GM10266 (cell line): Measurements from ENCODE around the gene TMEM269.

Experiments
- DNase-seq: peaks from one replicate; pipeline ENCODE4 v3.0.0; 2012; ENCODE audit errors: extremely low spot score
- CTCF ChIP-seq: IDR thresholded peaks from 2 replicates; pipeline ENCODE4 v1.5.1; 2012; ENCODE audit warnings: mild to moderate bottlenecking, low read depth; ENCODE audit not compliant: control insufficient read depth, insufficient read depth; ENCODE audit errors: missing control alignments

Gene TMEM269

GRCh38 chr1:42824481-42825035 lies 39.8 kb downstream of the TMEM269 start:
- no peak for TF ChIP-seq CTCF
- no peak for DNase-seq

GRCh38 chr1:42825036-42825851 lies 40.5 kb downstream of the TMEM269 start:
- no peak for DNase-seq

DNA sequence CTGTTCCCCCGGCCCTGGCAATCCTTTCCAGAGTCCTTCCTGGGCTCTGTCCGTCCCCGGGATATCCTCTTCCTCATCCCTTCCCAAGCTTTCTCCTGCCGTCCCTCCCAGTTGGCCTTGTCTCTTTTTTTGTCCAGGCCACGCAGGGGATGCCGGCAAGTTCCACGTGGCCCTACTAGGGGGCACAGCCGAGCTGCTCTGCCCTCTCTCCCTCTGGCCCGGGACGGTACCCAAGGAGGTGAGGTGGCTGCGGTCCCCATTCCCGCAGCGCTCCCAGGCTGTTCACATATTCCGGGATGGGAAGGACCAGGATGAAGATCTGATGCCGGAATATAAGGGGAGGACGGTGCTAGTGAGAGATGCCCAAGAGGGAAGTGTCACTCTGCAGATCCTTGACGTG lies 45.8 kb downstream of the TMEM269 start:
- no peak for TF ChIP-seq CTCF
- DNase-seq: no peak

More at GRCh38 chr1:42825036-42825851, 40.5 kb downstream of the TMEM269 start:
- no peak for TF ChIP-seq CTCF

DNA sequence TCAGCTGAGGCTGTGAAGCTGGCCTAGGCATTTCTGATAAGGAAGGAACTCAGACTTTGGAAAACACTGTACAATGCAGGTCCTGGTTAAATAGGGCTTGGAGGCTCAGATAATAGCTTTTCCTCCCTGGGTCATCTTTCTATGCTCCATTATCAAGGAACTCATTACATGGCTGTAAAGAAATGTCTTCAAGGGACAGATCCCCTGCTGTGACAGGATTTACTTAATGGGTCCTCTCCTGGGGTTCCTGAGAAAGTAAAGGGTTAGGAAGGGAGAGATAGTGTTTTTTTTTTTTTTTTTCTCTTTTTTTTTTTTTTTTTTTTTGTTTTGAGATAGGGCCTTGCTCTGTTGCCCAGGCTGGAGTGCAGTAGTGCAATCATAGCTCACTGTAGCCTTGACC lies 46.5 kb downstream of the TMEM269 start:
- no peak for DNase-seq
- no peak for TF ChIP-seq CTCF

DNA sequence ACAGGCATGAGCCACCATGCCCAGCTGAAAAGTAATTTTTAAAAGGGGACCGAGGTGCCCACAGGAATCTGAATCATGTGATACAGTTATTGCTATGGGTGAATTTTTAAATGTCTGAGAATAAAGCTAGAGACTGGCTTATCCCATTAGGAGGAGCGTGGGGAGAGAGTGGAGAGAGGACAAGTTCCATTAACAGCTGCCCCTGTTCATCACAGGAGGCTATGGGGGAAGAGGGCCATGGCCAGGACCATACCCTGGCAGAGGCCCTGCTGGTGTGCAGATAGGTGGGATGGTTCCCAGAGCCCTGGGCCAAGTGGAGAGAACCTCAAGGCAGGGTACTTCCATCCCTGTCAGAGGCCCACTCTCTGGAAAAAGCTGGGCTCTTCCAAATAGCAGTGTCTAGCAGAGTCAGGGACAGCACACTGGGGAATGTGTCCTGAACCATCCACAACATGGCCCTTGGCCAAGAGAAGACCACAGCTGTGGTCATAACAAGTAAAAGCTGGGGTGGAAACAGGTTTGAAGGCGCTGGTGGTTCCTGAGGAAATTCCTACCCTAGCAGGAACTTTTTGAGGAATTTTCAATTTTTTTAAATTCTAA lies 48.0 kb downstream of the TMEM269 start:
- DNase-seq: no peak
- no peak for TF ChIP-seq CTCF

DNA sequence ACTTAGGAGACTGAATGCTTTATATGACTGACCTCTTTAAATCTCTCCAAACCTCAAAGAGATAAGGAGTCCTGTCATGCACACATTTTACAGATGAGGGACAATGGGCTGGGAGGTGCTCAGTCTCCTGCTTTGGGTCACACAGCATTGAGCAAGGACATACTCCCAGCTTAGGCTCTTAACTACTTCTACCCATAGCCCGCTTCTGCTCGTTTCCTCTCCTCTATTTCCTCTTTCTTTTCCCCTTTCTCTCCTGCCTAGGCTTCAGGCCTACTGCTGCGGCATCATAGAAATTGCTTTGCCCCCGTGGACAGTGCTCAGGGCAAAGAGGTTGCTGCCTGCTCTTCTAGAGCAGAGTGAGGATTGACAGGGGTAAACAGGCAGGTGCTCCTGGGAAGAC lies 49.2 kb downstream of the TMEM269 start:
- no peak for TF ChIP-seq CTCF
- DNase-seq: no peak

GRCh38 chr1:42834803-42835202 lies 50.0 kb downstream of the TMEM269 start:
- no peak for TF ChIP-seq CTCF

More at GRCh38 chr1:42834803-42835202, 50.0 kb downstream of the TMEM269 start:
- DNase-seq: no peak
